Liver (tissue), 3 donors: ENCODE results near the gene ZNF747.

Experiments used
- CTCF ChIP-seq: fragments of 150-350 bp; IDR thresholded peaks from 2 replicates; pipeline ENCODE4 v1.5.1; 2017; ENCODE audit warnings: improper control_type of control experiment, low read depth, low read length; ENCODE audit not compliant: missing input control
- RAD21 ChIP-seq, 2 donors: IDR thresholded peaks; 2 replicates each; pipeline ENCODE4 v1.6.1; 2016; ENCODE audit warnings: antibody characterized with exemption in 2 of 2, mild to moderate bottlenecking in 2 of 2
- RXRA ChIP-seq, 2 donors: IDR thresholded peaks; 2 replicates each; pipeline ENCODE4 v1.6.1; 2017 to 2018; ENCODE audit warnings: antibody characterized with exemption in 2 of 2, mild to moderate bottlenecking in 1 of 2
- TF ChIP-seq, protein P1 (sequence below): IDR thresholded peaks from 2 replicates; pipeline ENCODE4 v1.6.1; 2016; ENCODE audit warnings: antibody characterized with exemption
- donor health status: healthy.
- donor health status: healthy.

GRCh38 chr16:30524575-30525568, 9.8 kb downstream of the ZNF747 start:
- TF ChIP-seq RAD21 (IDR thresholded peaks at IDR 0.05) (no peak), RXRA (IDR thresholded peaks at IDR 0.05) (no peak), CTCF (no peak)
- TF ChIP-seq, protein P1, sequence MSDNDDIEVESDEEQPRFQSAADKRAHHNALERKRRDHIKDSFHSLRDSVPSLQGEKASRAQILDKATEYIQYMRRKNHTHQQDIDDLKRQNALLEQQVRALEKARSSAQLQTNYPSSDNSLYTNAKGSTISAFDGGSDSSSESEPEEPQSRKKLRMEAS, result no peak
